ENCODE results near the gene ATP7A.

- TF ChIP-seq POLR2A (IDR thresholded peaks at IDR 0.05) (no peak), CTCF (IDR thresholded peaks at IDR 0.05) (no peak)
These were observed 127.4 kb downstream of the ATP7A start for GRCh38 chrX:78037881-78038280.

All from transverse colon (tissue), 3 donors.